ACC112 (cell line): ENCODE results near the gene CLSTN1.

Experiments
- H2AFZ ChIP-seq: fragments of 200-600 bp; sonication (generic); one replicate; pipeline ENCODE4 v1.6.0; 2017; ENCODE audit warnings: antibody characterized with exemption, low read length; ENCODE audit not compliant: unreplicated experiment
- H3K27ac ChIP-seq: fragments of 200-600 bp; sonication (generic); 2 replicates; pipeline ENCODE4 v1.5.1; 2014; ENCODE audit warnings: low read depth, mild to moderate bottlenecking, antibody characterized with exemption, low read length, moderate library complexity
- H3K27me3 ChIP-seq: fragments of 200-600 bp; sonication (generic); 2 replicates; pipeline ENCODE4 v1.6.1; 2014; ENCODE audit warnings: mild to moderate bottlenecking, antibody characterized with exemption, low read length, moderate library complexity, mixed read lengths; ENCODE audit not compliant: insufficient read depth
- H3K36me3 ChIP-seq: fragments of 200-600 bp; sonication (generic); 2 replicates; pipeline ENCODE4 v1.6.1; 2016; ENCODE audit warnings: mild to moderate bottlenecking, antibody characterized with exemption, low read length, moderate library complexity, mixed read lengths; ENCODE audit not compliant: insufficient read depth
- H3K4me1 ChIP-seq: fragments of 200-600 bp; sonication (generic); one replicate; pipeline ENCODE4 v1.6.1; 2016; ENCODE audit warnings: low read length, mixed read lengths; ENCODE audit not compliant: insufficient read depth, unreplicated experiment, control insufficient read depth
- H3K4me3 ChIP-seq: fragments of 200-600 bp; sonication (generic); 2 replicates; pipeline ENCODE4 v1.5.1; 2014; ENCODE audit warnings: mild to moderate bottlenecking, low read depth, low read length
- H3K79me2 ChIP-seq: fragments of 200-600 bp; sonication (generic); one replicate; pipeline ENCODE4 v1.6.0; 2016; ENCODE audit warnings: low read length; ENCODE audit not compliant: control insufficient read depth, unreplicated experiment, insufficient read depth

CLSTN1 gene

GRCh38 chr1:9690440-9691107, 133.2 kb downstream of the CLSTN1 start:
- peak overlapping the region; percentile 78 for H3K4me3 ChIP-seq
- no peak overlapping the region for H2AFZ ChIP-seq
- peaks cover 24% of the 10 kb centered on the region for H3K4me1 ChIP-seq
- H3K27me3 ChIP-seq = no peaks in the 10 kb centered on the region
- no peak overlapping the region for H3K27ac ChIP-seq
- no peaks in the 10 kb centered on the region for H3K36me3 ChIP-seq
- H3K79me2 ChIP-seq = no peaks in the 10 kb centered on the region

- no peak overlapping the region for H2AFZ ChIP-seq
Measured at GRCh38 chr1:9689971-9690381, 133.8 kb downstream of the CLSTN1 start.

DNA sequence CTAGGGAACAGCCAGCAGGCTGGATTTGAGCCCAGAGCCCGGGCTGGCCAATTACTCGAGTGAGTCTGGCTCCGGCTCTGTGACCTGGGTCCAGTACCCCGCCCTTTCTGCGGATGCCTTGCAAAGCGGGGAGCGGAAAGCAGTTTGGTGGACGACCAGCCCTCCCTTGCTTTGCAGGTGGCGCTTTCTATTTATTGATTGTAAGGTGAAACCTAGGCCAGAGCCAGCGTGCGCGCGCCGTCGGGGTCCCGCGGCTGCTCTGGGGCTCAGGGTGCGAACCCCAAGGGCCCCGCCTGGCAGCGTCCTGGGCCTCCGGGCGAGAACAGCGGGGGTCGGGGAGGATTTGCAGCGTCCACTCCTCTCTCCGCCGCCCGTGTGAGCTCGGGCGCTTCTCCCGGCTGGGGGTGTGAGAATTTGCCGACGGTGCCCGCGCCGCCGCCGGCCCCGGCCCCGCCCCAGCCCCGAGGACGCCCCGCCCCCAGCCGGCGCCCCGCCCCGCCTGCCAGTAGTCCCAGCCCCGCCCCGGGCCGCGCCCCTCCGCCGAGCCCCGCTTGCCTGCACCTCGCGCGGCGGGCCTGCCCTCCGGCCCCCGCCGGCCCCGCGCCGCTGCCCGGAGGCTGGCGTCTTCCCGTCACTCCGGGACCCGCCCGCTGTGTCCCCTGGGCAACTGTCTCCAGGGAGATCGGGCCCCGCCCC, 134.6 kb downstream of the CLSTN1 start:
- no peak overlapping the region for H3K27ac ChIP-seq
- H3K4me1 ChIP-seq = peaks cover 24% of the 10 kb centered on the region
- peak overlapping the region; percentile 61 for H2AFZ ChIP-seq
- H3K4me3 ChIP-seq = peak overlapping the region; percentile 78
- no peaks in the 10 kb centered on the region for H3K79me2 ChIP-seq
- no peaks in the 10 kb centered on the region for H3K27me3 ChIP-seq
- no peaks in the 10 kb centered on the region for H3K36me3 ChIP-seq

More at GRCh38 chr1:9689971-9690381, 133.8 kb downstream of the CLSTN1 start:
- Histone ChIP-seq H3K27me3 (no peaks in the 10 kb centered on the region), H3K27ac (no peak overlapping the region), H3K79me2 (no peaks in the 10 kb centered on the region), H3K4me3 (peak overlapping the region; percentile 78), H3K36me3 (no peaks in the 10 kb centered on the region), H3K4me1 (peaks cover 24% of the 10 kb centered on the region)

GRCh38 chr1:9688599-9688998, 135.2 kb downstream of the CLSTN1 start:
- no peak overlapping the region for H3K27ac ChIP-seq
- H3K27me3 ChIP-seq = no peaks in the 10 kb centered on the region
- H2AFZ ChIP-seq = no peak overlapping the region
- peak overlapping the region; percentile 74 for H3K4me3 ChIP-seq
- H3K79me2 ChIP-seq = no peaks in the 10 kb centered on the region
- no peaks in the 10 kb centered on the region for H3K36me3 ChIP-seq
- peaks cover 24% of the 10 kb centered on the region for H3K4me1 ChIP-seq

GRCh38 chr1:9687874-9688582, 135.7 kb downstream of the CLSTN1 start:
- peaks cover 24% of the 10 kb centered on the region for H3K4me1 ChIP-seq
- no peaks in the 10 kb centered on the region for H3K79me2 ChIP-seq
- peak overlapping the region; percentile 76 for H2AFZ ChIP-seq
- H3K27ac ChIP-seq = no peak overlapping the region
- H3K4me3 ChIP-seq = peak overlapping the region; percentile 74
- H3K27me3 ChIP-seq = no peaks in the 10 kb centered on the region
- H3K36me3 ChIP-seq = no peaks in the 10 kb centered on the region

GRCh38 chr1:9687120-9687873, 136.5 kb downstream of the CLSTN1 start:
- peak overlapping the region; percentile 74 for H3K4me3 ChIP-seq
- peak overlapping the region; percentile 76 for H2AFZ ChIP-seq

GRCh38 chr1:9684801-9685200, 139.0 kb downstream of the CLSTN1 start:
- Histone ChIP-seq H2AFZ (no peak overlapping the region), H3K27ac (no peak overlapping the region), H3K4me1 (peaks cover 10% of the 10 kb centered on the region), H3K27me3 (no peaks in the 10 kb centered on the region), H3K36me3 (no peaks in the 10 kb centered on the region), H3K79me2 (no peaks in the 10 kb centered on the region), H3K4me3 (no peak overlapping the region)

More at GRCh38 chr1:9687120-9687873, 136.5 kb downstream of the CLSTN1 start:
- Histone ChIP-seq H3K27me3 (no peaks in the 10 kb centered on the region), H3K36me3 (no peaks in the 10 kb centered on the region), H3K4me1 (peaks cover 24% of the 10 kb centered on the region), H3K79me2 (no peaks in the 10 kb centered on the region), H3K27ac (peak overlapping the region; percentile 39; the same call in 1 of the 2 replicates)

DNA sequence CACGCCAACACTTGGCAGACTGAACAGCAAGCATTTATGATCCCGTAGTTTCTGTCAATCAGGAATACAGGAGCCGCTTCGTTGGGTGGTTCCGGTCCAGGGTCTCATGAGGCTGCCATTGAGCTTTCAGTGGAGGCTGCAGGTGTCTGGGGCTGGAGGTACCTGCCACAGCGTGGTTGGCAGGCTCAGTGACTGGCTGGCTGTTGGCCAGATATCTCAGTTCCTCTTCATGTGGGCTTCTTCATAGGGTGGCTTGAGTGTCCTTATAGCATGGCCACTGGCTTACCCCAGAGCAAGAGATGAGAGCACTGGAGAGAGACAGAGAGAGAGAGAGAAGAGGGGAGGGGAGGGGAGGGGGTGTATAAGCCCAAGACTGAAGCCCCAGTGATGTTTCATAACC, 142.9 kb downstream of the CLSTN1 start:
- H3K27ac ChIP-seq = no peak overlapping the region
- H3K27me3 ChIP-seq = no peaks in the 10 kb centered on the region
- no peak overlapping the region for H3K4me3 ChIP-seq
- no peaks in the 10 kb centered on the region for H3K4me1 ChIP-seq
- no peaks in the 10 kb centered on the region for H3K79me2 ChIP-seq
- no peaks in the 10 kb centered on the region for H3K36me3 ChIP-seq
- H2AFZ ChIP-seq = no peak overlapping the region

DNA sequence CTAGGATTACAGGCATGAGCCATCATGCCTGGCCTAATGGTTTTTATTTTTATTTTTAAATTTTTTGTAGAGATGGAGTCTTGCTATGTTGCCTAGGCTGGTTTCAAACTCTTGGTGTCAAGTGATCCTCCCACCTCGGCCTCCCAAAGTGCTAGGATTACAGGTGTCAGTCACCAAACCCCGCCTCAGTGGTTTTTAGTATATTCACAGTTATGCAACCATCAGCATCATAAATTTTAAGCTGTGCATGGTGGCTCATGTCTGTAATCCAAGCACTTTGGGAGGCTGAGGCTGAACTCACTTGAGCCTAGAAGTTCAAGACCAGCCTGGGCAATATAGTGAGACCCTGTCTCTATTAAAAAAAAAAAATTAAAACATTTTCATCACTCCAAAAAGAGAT, 143.7 kb downstream of the CLSTN1 start:
- Histone ChIP-seq H3K27me3 (no peaks in the 10 kb centered on the region), H2AFZ (no peak overlapping the region), H3K36me3 (no peaks in the 10 kb centered on the region), H3K27ac (no peak overlapping the region), H3K4me3 (no peak overlapping the region), H3K4me1 (no peaks in the 10 kb centered on the region), H3K79me2 (no peaks in the 10 kb centered on the region)
